GM12872 (cell line): ENCODE results near the gene PCDHGA4.

ENCODE experiments used
- CTCF ChIP-seq: IDR thresholded peaks from 3 replicates; pipeline ENCODE4 v1.5.1; 2011; ENCODE audit warnings: low read depth, mild to moderate bottlenecking, low read length, moderate library complexity; ENCODE audit not compliant: insufficient read depth

PCDHGA4 gene

GRCh38 chr5:141371572-141372475, 17.0 kb downstream of the PCDHGA4 start:
- no peak for TF ChIP-seq CTCF

- peak; percentile 45; the same call in 1 of the 3 replicates for TF ChIP-seq CTCF
Measured at GRCh38 chr5:141373673-141374317, 19.0 kb downstream of the PCDHGA4 start, which contains the start of gene PCDHGA6. TSS of gene PCDHGA6 (plus strand) at chr5:141373891. CDS start at chr5:141374084, 193 bp downstream.

- TF ChIP-seq CTCF: no peak
Measured at GRCh38 chr5:141374627-141375026, 19.8 kb downstream of the PCDHGA4 start.

GRCh38 chr5:141382469-141383294, 27.9 kb downstream of the PCDHGA4 start, which contains the start of gene PCDHGA7:
TSS of gene PCDHGA7 (plus strand) at chr5:141382742. CDS start at chr5:141382900, 158 bp downstream.
- 0 out of 3 replicates have a peak, but pooled peaks have one; percentile 1 for TF ChIP-seq CTCF

- TF ChIP-seq CTCF: no peak
Measured at GRCh38 chr5:141383345-141383744, 28.5 kb downstream of the PCDHGA4 start.

- TF ChIP-seq CTCF: no peak
Measured at GRCh38 chr5:141384471-141385267, 29.8 kb downstream of the PCDHGA4 start.
